Measurements from ENCODE around the gene RRAS. TPM values are rescaled to one million over a fixed set of nuclear protein-coding genes. Genes with fewer than 3 reads are reported as not detected.
A peak's percentile ranks its signal among the peaks of the same experiment; 100 is the strongest.

The RRAS gene
- total RNA-seq, 1 donor from 2014 or later, result 4.7 TPM

DNA sequence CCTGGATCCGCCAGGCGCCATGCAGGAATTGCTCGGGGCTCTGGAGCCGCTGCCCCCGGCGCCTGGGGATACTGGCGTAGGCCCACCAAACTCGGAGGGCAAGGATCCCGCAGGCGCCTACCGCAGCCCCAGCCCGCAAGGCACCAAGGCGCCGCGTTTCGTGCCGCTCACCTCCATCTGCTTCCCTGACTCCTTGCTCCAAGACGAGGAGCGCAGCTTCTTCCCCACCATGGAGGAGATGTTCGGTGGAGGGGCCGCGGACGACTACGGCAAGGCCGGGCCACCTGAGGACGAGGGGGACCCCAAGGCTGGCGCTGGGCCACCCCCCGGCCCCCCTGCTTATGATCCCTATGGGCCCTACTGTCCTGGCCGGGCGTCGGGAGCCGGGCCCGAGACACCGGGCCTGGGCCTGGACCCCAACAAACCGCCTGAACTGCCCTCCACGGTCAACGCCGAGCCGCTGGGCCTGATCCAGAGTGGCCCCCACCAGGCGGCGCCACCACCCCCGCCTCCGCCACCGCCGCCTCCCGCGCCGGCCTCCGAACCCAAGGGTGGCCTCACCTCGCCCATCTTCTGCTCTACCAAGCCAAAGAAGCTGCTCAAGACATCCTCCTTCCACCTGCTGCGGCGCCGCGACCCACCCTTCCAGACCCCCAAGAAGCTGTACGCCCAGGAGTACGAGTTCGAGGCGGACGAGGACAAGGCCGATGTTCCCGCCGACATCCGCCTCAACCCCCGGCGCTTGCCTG lies 42.8 kb downstream of the RRAS start:
- Mint-ChIP-seq H3K9me3 (ENCODE audit: unreplicated experiment) (peaks cover 7% of the 10 kb centered on the region), H3K4me3 (ENCODE audit: unreplicated experiment) (no peak overlapping the region), H3K4me1 (ENCODE audit: low read depth, unreplicated experiment) (peaks cover 8% of the 10 kb centered on the region), H3K27me3 (ENCODE audit: unreplicated experiment) (peaks cover 13% of the 10 kb centered on the region), H3K36me3 (ENCODE audit: unreplicated experiment) (no peaks in the 10 kb centered on the region), H3K27ac (ENCODE audit: unreplicated experiment) (no peak overlapping the region)
- no peak for DNase-seq
- TF ChIP-seq, protein P1, sequence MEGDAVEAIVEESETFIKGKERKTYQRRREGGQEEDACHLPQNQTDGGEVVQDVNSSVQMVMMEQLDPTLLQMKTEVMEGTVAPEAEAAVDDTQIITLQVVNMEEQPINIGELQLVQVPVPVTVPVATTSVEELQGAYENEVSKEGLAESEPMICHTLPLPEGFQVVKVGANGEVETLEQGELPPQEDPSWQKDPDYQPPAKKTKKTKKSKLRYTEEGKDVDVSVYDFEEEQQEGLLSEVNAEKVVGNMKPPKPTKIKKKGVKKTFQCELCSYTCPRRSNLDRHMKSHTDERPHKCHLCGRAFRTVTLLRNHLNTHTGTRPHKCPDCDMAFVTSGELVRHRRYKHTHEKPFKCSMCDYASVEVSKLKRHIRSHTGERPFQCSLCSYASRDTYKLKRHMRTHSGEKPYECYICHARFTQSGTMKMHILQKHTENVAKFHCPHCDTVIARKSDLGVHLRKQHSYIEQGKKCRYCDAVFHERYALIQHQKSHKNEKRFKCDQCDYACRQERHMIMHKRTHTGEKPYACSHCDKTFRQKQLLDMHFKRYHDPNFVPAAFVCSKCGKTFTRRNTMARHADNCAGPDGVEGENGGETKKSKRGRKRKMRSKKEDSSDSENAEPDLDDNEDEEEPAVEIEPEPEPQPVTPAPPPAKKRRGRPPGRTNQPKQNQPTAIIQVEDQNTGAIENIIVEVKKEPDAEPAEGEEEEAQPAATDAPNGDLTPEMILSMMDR (IDR thresholded peaks at IDR 0.05; ENCODE audit: partially characterized antibody, unreplicated experiment), result peak; percentile 13

DNA sequence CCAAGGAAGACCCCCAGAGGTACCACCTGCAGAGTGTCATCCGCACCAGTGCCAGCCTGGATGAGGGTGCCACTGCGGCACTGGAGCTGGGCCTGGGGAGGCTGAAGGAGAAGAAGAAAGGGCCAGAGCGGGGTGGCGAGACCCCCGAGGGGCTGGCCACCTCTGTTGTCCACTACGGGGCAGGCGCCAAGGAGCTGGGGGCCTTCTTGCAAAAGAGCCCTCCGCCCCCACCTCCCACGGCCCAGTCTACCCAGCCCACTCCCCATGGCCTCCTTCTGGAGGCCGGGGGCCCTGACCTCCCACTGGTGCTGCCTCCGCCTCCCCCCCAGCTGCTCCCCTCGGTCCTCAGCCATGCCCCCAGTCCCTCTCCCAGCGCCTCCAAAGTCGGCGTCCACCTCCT lies 43.5 kb downstream of the RRAS start:
- no peak overlapping the region for H3K4me3 Mint-ChIP-seq (ENCODE audit: unreplicated experiment)
- DNase-seq, result no peak
- peaks cover 7% of the 10 kb centered on the region for H3K9me3 Mint-ChIP-seq (ENCODE audit: unreplicated experiment)
- no peaks in the 10 kb centered on the region for H3K36me3 Mint-ChIP-seq (ENCODE audit: unreplicated experiment)
- H3K4me1 Mint-ChIP-seq (ENCODE audit: low read depth, unreplicated experiment), result peaks cover 8% of the 10 kb centered on the region
- TF ChIP-seq, protein P1 (IDR thresholded peaks at IDR 0.05; ENCODE audit: partially characterized antibody, unreplicated experiment), result no peak
- H3K27ac Mint-ChIP-seq (ENCODE audit: unreplicated experiment), result no peak overlapping the region
- peaks cover 13% of the 10 kb centered on the region for H3K27me3 Mint-ChIP-seq (ENCODE audit: unreplicated experiment)

DNA sequence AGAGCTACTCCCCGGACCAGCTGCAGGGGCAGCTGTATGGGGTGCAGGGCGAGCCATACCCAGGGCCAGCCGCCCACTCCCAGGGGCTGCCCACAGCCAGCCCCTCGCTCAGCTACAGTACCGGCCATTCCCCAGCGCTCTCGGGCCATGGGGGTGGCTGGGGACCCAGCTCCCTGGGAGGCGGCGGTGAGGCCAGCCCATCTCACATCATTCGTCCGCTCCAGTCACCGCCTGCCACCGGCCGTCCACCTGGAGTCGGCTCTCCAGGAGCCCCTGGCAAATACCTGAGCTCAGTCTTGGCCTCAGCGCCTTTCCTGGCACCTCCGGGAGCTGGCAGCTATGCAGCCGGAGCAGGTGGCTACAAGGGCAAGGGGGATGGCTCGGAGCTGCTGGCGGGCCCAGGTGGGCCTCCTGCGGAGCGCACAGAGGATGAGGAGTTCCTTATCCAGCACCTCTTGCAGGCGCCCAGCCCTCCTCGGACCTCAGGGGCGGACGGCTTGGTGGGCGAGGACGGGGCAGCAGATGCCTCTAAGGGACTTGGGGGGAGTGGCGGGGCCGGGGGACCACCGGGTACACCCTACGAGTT lies 44.0 kb downstream of the RRAS start:
- TF ChIP-seq, protein P1 (IDR thresholded peaks at IDR 0.05; ENCODE audit: partially characterized antibody, unreplicated experiment), result no peak
- Mint-ChIP-seq H3K36me3 (ENCODE audit: unreplicated experiment) (no peaks in the 10 kb centered on the region), H3K27me3 (ENCODE audit: unreplicated experiment) (peaks cover 10% of the 10 kb centered on the region), H3K4me1 (ENCODE audit: low read depth, unreplicated experiment) (peaks cover 8% of the 10 kb centered on the region), H3K4me3 (ENCODE audit: unreplicated experiment) (no peak overlapping the region), H3K9me3 (ENCODE audit: unreplicated experiment) (peaks cover 7% of the 10 kb centered on the region), H3K27ac (ENCODE audit: unreplicated experiment) (no peak overlapping the region)
- DNase-seq, result no peak

DNA sequence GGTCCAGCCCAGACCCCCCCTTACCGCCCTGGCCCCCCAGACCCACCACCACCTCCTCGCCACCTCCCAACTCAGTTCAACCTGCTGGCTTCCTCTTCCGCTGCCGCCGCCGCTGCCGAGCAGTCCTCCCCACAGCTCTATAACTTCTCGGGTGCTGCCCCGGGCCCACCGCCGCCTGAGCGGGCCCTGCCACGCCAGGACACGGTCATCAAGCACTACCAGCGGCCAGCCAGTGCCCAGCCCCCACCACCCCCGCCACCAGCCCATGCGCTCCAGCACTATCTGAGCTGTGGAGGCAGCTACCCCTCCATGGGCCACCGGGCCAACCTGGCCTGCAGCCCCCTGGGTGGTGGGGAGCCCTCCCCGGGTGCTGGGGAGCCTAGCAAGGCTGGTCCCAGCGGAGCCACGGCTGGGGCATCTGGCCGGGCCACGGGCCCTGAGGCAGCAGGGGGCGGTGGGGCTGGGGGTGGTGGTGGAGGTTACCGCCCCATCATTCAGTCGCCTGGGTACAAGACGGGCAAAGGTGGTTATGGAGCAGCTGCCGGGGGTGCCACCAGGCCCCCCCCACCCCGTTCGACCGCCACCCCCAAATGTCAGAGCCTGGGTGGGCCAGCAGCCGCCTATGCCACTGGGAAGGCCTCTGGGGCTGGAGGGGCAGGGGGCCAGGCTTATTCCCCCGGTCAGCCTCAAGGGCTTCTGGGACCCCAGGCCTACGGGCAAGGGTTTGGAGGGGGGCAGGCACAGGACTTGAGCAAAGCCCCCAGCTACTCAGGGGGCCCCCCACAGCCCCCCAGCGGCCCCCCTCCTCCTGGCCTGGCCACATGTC lies 44.7 kb downstream of the RRAS start:
- Mint-ChIP-seq H3K4me3 (ENCODE audit: unreplicated experiment) (no peak overlapping the region), H3K4me1 (ENCODE audit: low read depth, unreplicated experiment) (peaks cover 8% of the 10 kb centered on the region)

More for the DNA sequence above, 44.7 kb downstream of the RRAS start:
- H3K36me3 Mint-ChIP-seq (ENCODE audit: unreplicated experiment), result no peaks in the 10 kb centered on the region
- TF ChIP-seq, protein P1 (IDR thresholded peaks at IDR 0.05; ENCODE audit: partially characterized antibody, unreplicated experiment), result no peak
- H3K9me3 Mint-ChIP-seq (ENCODE audit: unreplicated experiment), result peaks cover 10% of the 10 kb centered on the region
- H3K27ac Mint-ChIP-seq (ENCODE audit: unreplicated experiment), result no peak overlapping the region
- no peak for DNase-seq
- peaks cover 9% of the 10 kb centered on the region for H3K27me3 Mint-ChIP-seq (ENCODE audit: unreplicated experiment)

All from glutamatergic neuron (in vitro differentiated cells).